Activated T-cell treated with anti-CD3 and anti-CD28 coated beads for 48 hours (primary cell): ENCODE data around the gene TAS2R4.
"Not testable (repeated sequence)": the region's sequence is repeated elsewhere in the genome, so short reads cannot be mapped to it uniquely, and the experiment has no call there.

Source experiments
- DNase-seq: peaks from one replicate; pipeline ENCODE4 v3.0.0-alpha.2; 2020; ENCODE audit warnings: low read depth

TAS2R4 gene, protein sequence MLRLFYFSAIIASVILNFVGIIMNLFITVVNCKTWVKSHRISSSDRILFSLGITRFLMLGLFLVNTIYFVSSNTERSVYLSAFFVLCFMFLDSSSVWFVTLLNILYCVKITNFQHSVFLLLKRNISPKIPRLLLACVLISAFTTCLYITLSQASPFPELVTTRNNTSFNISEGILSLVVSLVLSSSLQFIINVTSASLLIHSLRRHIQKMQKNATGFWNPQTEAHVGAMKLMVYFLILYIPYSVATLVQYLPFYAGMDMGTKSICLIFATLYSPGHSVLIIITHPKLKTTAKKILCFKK

DNA sequence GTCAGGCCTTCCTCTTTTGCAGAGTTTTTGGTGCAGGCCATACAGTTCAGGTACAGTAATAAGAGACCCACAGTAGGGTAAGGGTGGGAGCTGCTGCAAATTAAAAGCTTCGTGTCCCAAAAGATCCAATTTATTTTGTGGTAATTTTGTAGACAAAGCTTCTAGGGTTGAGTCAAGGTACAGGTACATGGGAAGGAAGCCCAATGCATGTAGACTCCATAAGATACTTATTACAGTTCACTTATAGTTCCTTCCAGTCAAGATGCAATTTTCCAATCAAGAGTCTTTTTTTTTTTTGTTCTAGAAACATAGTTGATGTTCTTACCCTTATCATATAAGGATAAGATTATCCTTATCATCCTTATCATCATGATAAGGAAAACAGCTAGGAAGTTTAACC is at the start of gene TAS2R4:
TSS of gene TAS2R4 (plus strand) at position 301 of the 400 bp plus-strand sequence. CDS start 1,815 bp downstream, outside the sequence.
- no peak for DNase-seq

DNA sequence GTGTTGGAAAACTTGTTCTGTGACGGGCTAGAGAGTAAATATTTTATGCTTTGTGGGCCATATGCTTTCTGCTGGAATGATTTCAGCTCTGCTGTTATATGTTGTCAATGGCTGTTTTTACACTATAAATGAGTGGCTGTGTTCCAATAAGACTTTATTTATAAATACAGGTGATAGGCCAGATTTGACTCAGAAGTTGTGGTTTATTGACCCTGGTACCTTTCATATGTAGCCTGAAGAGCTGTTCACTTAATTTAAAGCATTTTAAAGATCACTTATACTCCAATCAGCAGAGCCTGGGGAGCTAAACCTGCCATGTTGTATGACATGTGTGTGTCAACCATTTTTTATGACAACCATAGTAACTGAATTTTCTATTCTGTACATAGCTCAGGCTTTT is 47.5 kb upstream of the TAS2R4 start:
- DNase-seq, result no peak

DNA sequence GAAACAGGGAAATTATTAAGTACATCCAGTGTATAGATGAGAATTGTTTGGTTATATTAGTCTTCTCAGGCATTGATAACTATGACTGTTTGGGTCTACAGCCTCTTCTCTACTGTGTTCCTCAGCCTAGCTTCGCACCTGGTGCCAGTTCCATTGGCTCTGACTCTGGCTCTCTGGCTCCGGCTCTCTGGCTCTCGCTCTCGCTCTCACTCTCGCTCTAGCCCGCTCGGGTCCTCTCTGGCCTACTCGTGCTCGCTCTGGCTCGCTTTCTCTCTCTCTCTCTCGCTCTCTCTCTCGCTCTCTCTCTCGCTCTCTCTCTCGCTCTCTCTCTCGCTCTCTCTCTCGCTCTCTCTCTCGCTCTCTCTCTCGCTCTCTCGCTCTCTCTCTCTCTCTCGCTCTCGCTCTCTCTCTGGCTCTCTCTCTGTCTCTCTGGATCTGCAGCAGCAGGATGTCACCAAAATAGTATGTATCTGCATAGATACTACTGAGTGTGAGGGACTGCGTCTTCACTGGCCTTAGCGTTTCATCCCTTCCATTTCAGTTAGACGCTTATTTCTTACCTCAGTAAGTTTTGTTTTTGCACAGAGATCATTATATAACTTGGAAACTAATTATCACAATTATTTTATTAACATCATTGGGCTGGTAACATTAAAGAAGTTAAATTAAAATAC is 44.9 kb upstream of the TAS2R4 start:
- DNase-seq, result no peak

DNA sequence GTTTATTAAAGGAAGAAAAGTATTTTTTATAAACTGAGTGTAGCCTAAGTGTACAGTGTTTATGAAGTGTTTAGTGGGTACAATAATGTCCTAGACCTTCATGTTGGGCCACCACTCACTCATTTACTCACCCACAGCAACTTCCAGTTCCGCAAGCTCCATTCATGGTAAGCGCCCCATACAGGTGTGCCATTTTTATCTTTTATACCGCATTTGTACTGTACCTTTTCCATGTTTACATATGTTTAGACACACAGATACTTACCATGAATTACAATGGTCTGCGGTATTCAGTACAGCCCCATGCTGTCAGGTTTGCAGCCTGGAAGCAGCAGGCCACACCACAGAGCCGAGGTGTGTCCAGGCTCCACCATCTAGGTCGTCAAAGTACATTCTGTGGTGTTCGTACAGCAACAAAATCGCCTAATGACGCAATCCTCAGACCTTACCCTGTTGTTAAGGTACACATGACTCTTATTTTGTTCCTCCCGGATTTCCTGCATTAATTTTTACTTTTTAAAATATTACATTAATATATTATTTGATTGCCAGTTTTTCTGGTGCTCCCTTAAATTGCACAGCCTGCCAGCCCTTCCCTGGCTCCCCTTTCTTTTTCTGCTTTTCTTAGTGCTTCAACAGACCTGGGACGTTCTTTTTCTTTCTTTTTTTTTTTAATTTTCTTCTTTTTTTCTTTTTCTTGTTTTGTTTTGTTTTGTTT is 39.2 kb upstream of the TAS2R4 start:
- DNase-seq, result no peak

DNA sequence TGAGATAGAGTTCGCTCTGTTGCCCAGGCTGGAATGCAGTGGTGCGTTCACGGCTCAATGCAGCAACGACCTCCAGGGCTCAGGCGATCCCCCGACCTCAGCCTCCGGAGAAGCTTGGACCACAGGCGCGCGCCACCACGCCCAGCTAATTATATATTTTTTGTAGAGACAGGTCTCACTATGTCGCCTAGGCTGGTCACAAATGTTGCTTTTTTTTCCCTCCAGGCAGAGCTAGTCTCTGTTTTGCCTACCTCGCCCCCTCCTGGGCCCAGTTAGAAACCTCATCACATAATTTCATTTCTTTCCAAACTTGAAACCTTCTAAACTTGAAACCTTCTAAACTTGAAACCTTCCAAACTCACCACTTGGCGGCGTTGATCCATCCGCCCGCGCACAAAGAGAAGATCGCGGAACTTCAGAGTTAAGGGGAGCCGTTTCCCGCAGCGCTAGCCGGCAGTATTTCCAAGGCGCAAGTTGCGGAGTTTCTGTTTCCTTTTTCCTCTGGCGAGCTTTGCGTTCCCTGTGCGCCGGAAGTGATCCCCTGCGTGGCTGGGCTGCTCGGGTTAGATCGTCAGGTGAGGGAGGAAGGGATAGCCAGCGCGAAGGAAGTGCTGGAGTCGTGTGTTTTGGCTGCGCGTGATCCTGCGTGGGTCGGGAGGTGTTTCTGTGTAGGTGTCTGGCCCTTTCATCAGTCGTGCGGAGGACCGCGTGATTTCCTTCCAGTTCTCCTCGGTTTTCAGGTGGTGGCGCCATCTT is 38.5 kb upstream of the TAS2R4 start, which contains the start of gene SSBP1:
TSS of gene SSBP1 (plus strand) at position 523 of the 756 bp plus-strand sequence. CDS start 809 bp downstream, outside the sequence.
- peak; percentile 87 for DNase-seq

DNA sequence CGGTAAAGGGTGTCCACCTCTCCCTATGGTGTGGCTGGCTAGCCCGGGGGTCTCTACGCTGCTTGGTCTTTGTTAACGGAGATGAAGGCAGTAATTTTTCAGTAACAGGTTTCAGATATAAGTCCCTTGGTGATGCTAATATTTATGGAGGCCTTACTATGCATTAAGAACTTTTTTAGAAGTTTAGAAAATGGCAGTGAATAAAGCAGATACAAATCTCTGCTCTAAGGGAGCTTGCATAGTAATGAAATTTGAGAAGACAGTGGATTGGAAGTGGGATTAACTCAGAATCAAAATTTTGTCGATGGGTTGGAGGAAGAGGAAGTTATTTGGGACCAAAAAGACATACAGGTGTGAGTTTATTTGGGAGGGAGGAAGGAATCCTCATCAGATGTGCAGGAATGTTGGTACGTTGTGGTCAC is 37.9 kb upstream of the TAS2R4 start:
- DNase-seq, result no peak

GRCh38 chr7:141739250-141739649 is 37.2 kb upstream of the TAS2R4 start:
- no peak for DNase-seq

- no peak for DNase-seq
These were observed 34.2 kb upstream of the TAS2R4 start for GRCh38 chr7:141742229-141742628.

DNA sequence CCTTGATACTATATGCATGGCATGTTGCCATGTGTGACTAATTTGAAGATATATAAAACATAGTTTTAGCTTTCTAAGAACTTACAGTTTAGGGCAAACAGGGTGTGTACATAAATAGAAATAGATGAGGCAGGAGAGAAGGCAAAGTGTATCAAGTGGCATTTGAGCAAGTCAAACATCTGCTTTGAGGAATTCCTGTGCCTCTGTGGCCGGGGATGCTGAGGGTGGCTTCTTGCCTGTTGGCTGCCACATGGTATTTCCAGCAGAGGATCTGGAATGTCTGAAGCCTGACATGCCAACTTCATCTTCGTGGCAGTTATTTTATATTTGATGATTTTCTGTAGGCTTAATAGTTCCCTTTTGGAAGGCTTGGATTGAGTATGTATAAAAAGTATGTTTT is 32.3 kb upstream of the TAS2R4 start:
- no peak for DNase-seq

DNA sequence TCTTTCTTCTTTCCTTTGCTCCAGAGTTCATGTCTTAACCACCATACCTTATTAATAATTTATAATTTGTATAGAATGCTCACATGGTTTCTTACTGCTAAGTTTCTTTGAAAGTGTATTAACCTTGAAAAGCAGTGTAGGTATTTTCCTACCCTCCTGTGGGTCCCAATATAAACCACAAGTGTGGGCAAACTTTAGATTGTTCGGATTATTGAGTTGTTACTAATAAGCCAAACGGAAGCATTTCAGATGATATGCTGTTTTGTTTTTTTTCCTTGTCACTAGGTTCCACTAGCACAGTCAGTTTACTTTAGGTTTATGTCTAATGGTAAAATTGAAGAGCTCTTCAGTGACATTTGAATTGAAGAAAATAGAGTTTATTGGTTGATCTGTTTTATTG is 28.1 kb upstream of the TAS2R4 start:
- no peak for DNase-seq

DNA sequence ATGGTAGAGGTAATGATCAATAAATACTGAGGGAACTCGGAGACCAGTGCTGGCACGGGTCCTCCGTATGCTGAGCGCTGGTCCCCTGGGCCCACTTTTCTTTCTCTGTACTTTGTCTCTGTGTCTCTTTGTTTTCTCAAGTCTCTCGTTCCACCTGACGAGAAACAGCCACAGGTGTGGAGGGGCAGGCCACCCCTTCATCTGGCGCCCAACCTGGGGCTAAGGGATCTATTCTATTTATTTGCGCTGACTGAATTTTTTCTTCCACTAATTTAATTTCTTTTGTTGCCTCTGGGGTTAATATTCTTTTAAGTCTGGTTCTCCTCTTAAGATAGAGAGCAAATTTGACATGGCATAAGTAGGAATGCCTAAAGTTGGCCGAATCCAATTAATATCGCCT is 24.6 kb upstream of the TAS2R4 start:
- DNase-seq, result not testable (repeated sequence)

DNA sequence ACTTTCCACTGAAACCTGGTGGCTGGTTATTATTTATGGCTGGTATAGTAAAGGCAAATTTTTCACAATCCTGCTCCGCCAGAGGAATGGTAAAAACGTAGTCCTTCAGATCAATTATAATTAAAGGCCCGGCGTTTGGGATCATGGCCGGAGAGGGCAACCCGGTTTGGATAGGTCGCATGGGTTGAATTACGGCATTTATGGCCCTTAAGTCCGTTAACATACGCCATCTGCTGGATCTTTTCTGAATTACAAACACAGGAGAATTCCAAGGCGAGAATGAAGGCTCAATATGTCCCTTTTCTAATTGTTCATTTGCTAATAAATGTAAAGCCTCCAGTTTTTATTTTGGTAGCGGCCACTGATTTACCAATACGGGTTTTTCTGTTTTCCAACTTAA is 23.8 kb upstream of the TAS2R4 start:
- no peak for DNase-seq

GRCh38 chr7:141754939-141755338 is 21.5 kb upstream of the TAS2R4 start:
- DNase-seq, result no peak

DNA sequence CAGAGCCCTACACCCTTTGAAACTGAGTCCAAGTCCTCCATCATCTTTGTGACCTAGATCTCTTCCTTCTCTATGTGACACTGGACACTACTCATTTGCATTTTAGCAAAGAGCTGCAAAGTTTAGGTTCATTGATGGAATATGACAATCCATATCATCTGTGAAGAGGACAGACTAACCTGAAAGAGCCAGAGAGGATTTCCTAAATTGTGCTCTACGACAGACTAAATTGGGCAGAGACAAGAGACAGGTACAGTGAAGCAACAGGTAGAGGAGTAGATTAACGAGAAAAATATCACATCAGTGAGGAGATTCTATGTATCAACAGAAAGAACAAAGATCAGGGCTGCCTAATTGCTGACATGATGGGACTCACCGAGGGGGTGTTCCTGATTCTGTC is 12.7 kb upstream of the TAS2R4 start, which contains the start of gene TAS2R3:
TSS of gene TAS2R3 (plus strand) at position 301 of the 400 bp plus-strand sequence. CDS start at position 363, 62 bp downstream.
- no peak for DNase-seq

GRCh38 chr7:141770083-141770583 is 6.3 kb upstream of the TAS2R4 start:
- not testable (repeated sequence) for DNase-seq

GRCh38 chr7:141785706-141786552 is 9.5 kb downstream of the TAS2R4 start:
- no peak for DNase-seq

DNA sequence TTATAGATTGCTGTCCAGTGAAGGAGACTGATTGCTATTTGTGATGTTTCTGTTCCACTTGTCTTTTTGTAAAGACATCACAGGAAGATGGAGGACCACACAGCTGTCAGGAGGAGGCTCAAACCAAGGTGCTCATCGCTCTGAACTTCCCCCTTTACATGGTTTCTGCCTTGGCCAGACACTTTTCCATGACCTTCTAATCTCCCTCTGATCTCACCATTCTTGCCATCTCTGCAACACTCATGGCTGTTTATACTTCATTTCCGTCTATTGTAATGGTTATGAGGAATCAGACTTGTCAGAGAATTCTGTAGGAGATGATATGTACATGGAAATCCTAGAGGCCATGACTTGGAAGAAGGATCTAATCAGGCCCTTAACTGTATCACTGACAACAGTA is 11.8 kb downstream of the TAS2R4 start:
- DNase-seq, result no peak

DNA sequence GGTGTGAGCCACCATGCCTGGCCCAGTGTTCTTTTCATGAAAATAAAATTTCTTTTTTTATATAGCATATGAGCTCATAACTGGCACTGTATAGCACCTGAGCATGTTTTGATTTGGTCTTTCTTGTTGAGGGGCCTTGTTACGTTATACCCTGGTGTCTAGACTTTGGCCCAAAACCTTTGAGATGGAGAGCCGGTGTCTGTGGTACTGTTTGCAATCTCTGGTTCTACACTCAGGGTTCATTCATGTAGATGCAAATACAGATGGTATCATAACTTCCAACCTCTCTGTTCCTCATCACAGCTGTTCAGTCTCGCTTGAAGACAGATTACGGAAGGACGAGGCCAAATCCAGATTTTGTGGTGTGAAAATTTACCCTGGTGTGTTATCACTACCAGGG is 13.4 kb downstream of the TAS2R4 start, which contains the start of gene TAS2R5:
TSS of gene TAS2R5 (plus strand) at position 301 of the 400 bp plus-strand sequence. CDS start 145 bp downstream, outside the sequence.
- DNase-seq, result no peak

DNA sequence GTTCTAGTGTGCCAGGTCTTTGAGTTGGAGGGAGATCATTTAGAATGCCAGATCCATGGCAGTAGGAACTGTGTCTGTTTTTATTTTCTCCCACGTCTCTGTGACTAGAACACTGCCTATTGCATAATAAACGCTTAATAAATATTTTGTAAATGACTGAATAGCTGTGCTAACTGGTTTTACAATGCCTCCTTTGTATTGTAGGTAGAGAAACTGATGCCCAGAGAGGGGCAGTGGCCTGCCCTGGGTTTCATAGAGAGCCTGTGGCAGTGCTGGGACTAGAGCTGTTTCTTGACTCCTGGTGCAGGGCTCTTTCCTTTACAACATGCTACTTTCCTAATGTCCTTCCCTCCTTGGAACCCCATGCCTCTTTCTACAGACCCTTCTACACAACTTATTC is 16.1 kb downstream of the TAS2R4 start:
- no peak for DNase-seq

DNA sequence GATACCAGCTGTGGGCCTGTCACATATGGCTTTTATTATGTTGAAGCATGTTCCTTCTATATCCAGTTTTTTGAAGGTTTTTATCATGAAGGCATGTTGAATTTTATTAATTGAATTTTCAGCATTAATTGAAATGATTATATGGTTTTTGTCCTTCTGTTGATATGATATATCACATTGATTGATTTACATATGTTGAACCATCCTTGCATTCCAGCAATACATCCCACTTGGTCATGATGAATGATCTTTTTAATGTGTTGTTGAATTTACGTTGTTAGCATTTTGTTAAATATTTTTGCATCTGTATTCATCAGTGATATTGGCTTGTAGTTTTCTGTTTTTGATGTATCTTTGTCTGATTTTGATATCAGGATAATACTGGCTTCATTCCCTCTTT is 43.6 kb downstream of the TAS2R4 start:
- DNase-seq, result no peak

- DNase-seq, result not testable (repeated sequence)
These were observed 46.0 kb downstream of the TAS2R4 start for GRCh38 chr7:141822432-141822831.
